Heart right ventricle (tissue), 16 donors: Measurements from ENCODE around the gene ALK. TPM values are rescaled to one million over a fixed set of nuclear protein-coding genes. Genes with fewer than 3 reads are reported as not detected.

Source experiments
- ATAC-seq, 8 donors: fragments of 200-7000 bp; cut with Tn5 transposase; one replicate each; pipeline ENCODE4 v1.9.1; 2020; ENCODE audit warnings: mild to moderate bottlenecking in 8 of 8, moderate library complexity in 8 of 8, moderate number of reproducible peaks in 1 of 8
- DNase-seq, 2 donors: peaks; one replicate each; pipeline ENCODE4 v3.0.0-alpha.2; 2020
- H3K27ac ChIP-seq, 10 donors: fragments of 200-600 bp; sonication (generic) in 2 of 10; one replicate each; pipeline versions ENCODE4 v1.5.0 to v1.8.0; 2020 to 2022; ENCODE audit warnings: mild to moderate bottlenecking in 3 of 10
- H3K27me3 ChIP-seq, 7 donors: fragments of 200-600 bp; one replicate each; pipeline ENCODE4 v1.8.0; 2021 to 2022; ENCODE audit warnings: mild to moderate bottlenecking in 2 of 7
- H3K36me3 ChIP-seq, 9 donors: fragments of 200-600 bp; sonication (generic) in 1 of 9; one replicate each; pipeline versions ENCODE4 v1.5.0 to v1.8.0; 2020 to 2022; ENCODE audit warnings: mild to moderate bottlenecking in 2 of 9
- H3K4me1 ChIP-seq, 9 donors: fragments of 200-600 bp; sonication (generic) in 1 of 9; one replicate each; pipeline versions ENCODE4 v1.5.0 to v1.8.0; 2020 to 2022; ENCODE audit warnings: mild to moderate bottlenecking in 4 of 9
- H3K4me3 ChIP-seq, 10 donors: fragments of 200-600 bp; sonication (generic) in 2 of 10; one replicate each; pipeline versions ENCODE4 v1.5.0 to v1.8.0; 2020 to 2022; ENCODE audit warnings: mild to moderate bottlenecking in 7 of 10, moderate library complexity in 2 of 10
- H3K9me3 ChIP-seq, 11 donors: fragments of 200-600 bp in 10 of 11; sonication (generic) in 2 of 11; one replicate each; pipeline versions ENCODE4 v1.5.0 to v1.8.0; 2013 to 2022; ENCODE audit warnings: mild to moderate bottlenecking in 2 of 11, control low read depth in 1 of 11, moderate library complexity in 1 of 11
- WGBS, 2 donors: extraction: QIAGEN DNeasy Blood & Tissue Kit; methylation state at CpG; one replicate each; pipeline ENCODE4 v1.1.7; 2013; ENCODE audit warnings: inconsistent platforms in 1 of 2; 5-methylcytosine and 5-hydroxymethylcytosine counted together
- intact Hi-C, 10 donors: fragments of 100-400 bp; cut with DNase I; formaldehyde crosslinking; loops; one replicate each; pipeline versions ENCODE4 v1.11.1 to v1.14.2; 2022
- polyA plus RNA-seq, 2 donors: library from polyadenylated mRNA; stranded (reverse); fragments of 200-250 nt; gene quantifications; one replicate each; pipeline ENCODE4 v1.2.3, GENCODE V29; 2013
- total RNA-seq, 10 donors: library from RNA; stranded (reverse); fragmentation: NEBNext Ultra II Directional in 3 of 10; extraction: Animal tissue kit (Norgen Biotek cat#: 25700) in 3 of 10; gene quantifications; one replicate each; pipeline versions ENCODE4 v1.2.1 to v1.2.4, GENCODE V29; 2021 to 2023
- TF ChIP-seq, protein P1 (sequence below), 9 donors: fragments of 200-600 bp; sonication (generic) in 2 of 9; IDR thresholded peaks; one replicate each; pipeline versions ENCODE4 v1.5.0 to v1.8.0; 2021 to 2022; ENCODE audit warnings: antibody characterized with exemption in 9 of 9, mild to moderate bottlenecking in 5 of 9, moderate library complexity in 1 of 9
- donor health status: Arrhythmogenic right ventricular cardiomyopathy.
- donor health status: ischemic (EF 13 %, LVEDD 7.1; RV severe dilation, severe dysfunction).
- donor health status: healthy with polysubstance abuse.
- donor health status: DM: no; HTN: yes; CAD: no.
- donor health status: DM: no; HTN: no; CAD: no.
- donor health status: ischemic (EF 25% LVEDD 6.9; RV normal size, moderate dysfunction).
- donor health status: ischemic (EF 25% LVEDD 5.7; RV mildly dilated, moderate dysfunction).
- donor health status: healthy.
- donor health status: DM: yes; HTN: yes; CAD: no.
- donor health status: Ischemic cardiomyopathy.
- donor health status: ischemic (EF 35%, LVEDD 5.7; RV mildly dilated, moderate dysfunction).
- donor health status: nonischemic (EF 11% LVEDD 7.7; RV severe dilation, severe dysfunction).
- donor health status: DM: yes; HTN: yes; CAD: no.
- donor health status: PGD.
- donor health status: ischemic (EF 29% LVEDD 5.4; RV normal size, mild dysfunction).
- donor health status: nonischemic (EF 23%, LVEDD 6.1; RV moderate dilation, normal function).

Gene ALK
- total and polyA plus RNA-seq, 12 donors, result 0.01 to 0.24 (median 0.08) TPM; not detected in 7

DNA sequence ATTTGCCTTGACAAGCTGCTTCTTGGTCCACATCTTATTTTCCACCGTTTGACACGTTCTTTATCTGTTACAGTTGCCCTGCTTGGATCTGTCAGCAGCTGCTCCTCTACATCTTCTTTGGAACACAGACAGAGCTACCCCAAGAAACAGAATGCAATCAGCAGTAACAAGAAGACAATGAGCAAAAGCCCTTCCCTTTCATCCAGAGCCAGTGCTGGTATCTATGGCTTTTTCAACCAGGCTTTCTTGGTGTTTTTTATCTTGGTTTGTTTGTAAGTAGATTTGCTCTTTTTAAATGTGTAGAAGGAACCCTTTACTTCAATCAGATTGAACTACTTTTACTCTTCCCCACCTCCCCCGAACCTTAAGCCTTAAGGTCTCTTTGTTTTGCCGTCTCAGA is 764.3 kb downstream of the ALK start:
- DNase-seq, result no peak
- ATAC-seq, result no peak
- intact Hi-C loops, result no loop called here
- Histone ChIP-seq H3K27ac (no peak overlapping the region), H3K4me1 (peaks cover 0 to 4% (median 0%) of the 10 kb centered on the region in 9 donors), H3K9me3 (no peaks in the 10 kb centered on the region), H3K4me3 (no peak overlapping the region), H3K36me3 (peaks cover 0 to 98% (median 12%) of the 10 kb centered on the region in 9 donors), H3K27me3 (no peaks in the 10 kb centered on the region)
- TF ChIP-seq, protein P1, sequence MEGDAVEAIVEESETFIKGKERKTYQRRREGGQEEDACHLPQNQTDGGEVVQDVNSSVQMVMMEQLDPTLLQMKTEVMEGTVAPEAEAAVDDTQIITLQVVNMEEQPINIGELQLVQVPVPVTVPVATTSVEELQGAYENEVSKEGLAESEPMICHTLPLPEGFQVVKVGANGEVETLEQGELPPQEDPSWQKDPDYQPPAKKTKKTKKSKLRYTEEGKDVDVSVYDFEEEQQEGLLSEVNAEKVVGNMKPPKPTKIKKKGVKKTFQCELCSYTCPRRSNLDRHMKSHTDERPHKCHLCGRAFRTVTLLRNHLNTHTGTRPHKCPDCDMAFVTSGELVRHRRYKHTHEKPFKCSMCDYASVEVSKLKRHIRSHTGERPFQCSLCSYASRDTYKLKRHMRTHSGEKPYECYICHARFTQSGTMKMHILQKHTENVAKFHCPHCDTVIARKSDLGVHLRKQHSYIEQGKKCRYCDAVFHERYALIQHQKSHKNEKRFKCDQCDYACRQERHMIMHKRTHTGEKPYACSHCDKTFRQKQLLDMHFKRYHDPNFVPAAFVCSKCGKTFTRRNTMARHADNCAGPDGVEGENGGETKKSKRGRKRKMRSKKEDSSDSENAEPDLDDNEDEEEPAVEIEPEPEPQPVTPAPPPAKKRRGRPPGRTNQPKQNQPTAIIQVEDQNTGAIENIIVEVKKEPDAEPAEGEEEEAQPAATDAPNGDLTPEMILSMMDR (IDR thresholded peaks at IDR 0.05), result no peak
- 54 to 55% methylated on average over 4 of the region's 4 CpGs for WGBS, 2 donors

DNA sequence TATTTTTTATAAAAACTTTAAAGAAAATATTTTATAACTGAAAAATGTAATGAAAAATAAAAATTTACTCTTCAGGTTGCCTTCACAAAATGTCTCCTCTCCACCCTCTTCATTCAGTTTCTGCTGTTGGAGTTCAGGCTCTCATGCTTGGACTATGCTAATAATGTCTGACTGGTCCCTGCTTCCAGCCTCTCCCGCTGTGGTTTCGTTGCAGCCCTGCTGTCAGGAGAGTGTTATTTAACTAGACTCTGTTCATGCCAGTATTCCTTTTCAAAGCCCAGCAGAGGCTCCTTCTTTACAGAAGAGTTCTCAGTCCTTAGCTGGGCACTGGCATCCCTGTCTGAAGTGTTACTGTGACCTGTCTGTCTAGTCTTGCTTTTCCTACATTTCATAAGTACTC is 765.8 kb downstream of the ALK start:
- TF ChIP-seq, protein P1 (IDR thresholded peaks at IDR 0.05), result no peak
- H3K27me3 ChIP-seq, result no peaks in the 10 kb centered on the region
- DNase-seq (no peak), ATAC-seq (no peak)
- H3K4me1 ChIP-seq, result peaks cover 0 to 4% (median 0%) of the 10 kb centered on the region in 9 donors
- intact Hi-C loops, result no loop called here
- peaks cover 0 to 84% (median 12%) of the 10 kb centered on the region in 9 donors for H3K36me3 ChIP-seq
- H3K9me3 ChIP-seq, result no peaks in the 10 kb centered on the region
- no peak overlapping the region for H3K27ac ChIP-seq
- 48 to 70% methylated on average over 2 of the region's 2 CpGs for whole genome bisulfite sequencing, 2 donors
- no peak overlapping the region for H3K4me3 ChIP-seq

GRCh38 chr2:29154610-29155009 is 766.8 kb downstream of the ALK start:
- Histone ChIP-seq H3K36me3 (peaks cover 0 to 75% (median 12%) of the 10 kb centered on the region in 9 donors), H3K9me3 (no peaks in the 10 kb centered on the region), H3K4me1 (peaks cover 0 to 4% (median 0%) of the 10 kb centered on the region in 9 donors), H3K27me3 (no peaks in the 10 kb centered on the region), H3K4me3 (no peak overlapping the region), H3K27ac (no peak overlapping the region)
- ATAC-seq, result no peak
- intact Hi-C loops, result no loop called here
- no peak for DNase-seq
- TF ChIP-seq, protein P1 (IDR thresholded peaks at IDR 0.05), result no peak
- 93 to 100% methylated on average over 2 of the region's 2 CpGs for WGBS, 2 donors

- H3K4me3 ChIP-seq, result no peak overlapping the region
Measured at GRCh38 chr2:29147963-29148362, 773.4 kb downstream of the ALK start.

More at GRCh38 chr2:29147963-29148362, 773.4 kb downstream of the ALK start:
- Histone ChIP-seq H3K36me3 (peaks cover 0 to 45% (median 4%) of the 10 kb centered on the region in 9 donors), H3K9me3 (no peaks in the 10 kb centered on the region), H3K27me3 (no peaks in the 10 kb centered on the region), H3K4me1 (no peaks in the 10 kb centered on the region), H3K27ac (no peak overlapping the region)
- DNase-seq (no peak), ATAC-seq (no peak)
- TF ChIP-seq, protein P1 (IDR thresholded peaks at IDR 0.05), result no peak
- intact Hi-C loops, result no loop called here
- 69 to 72% methylated on average over 3 of the region's 3 CpGs for WGBS, 2 donors
